ENCODE results near the gene CDH22. TPM values are rescaled to one million over a fixed set of nuclear protein-coding genes. Genes with fewer than 3 reads are reported as not detected.

Gene CDH22
- total and polyA plus RNA-seq, 2 experiments from 2014 or later, result 0.08 to 0.10 TPM

- no peak overlapping the region for H3K27ac ChIP-seq (ENCODE audit: low read depth)
- no peaks in the 10 kb centered on the region for H3K79me2 ChIP-seq (replicated peaks; ENCODE audit: insufficient read depth)
- no peaks in the 10 kb centered on the region for H3K9me3 Mint-ChIP-seq
- no peaks in the 10 kb centered on the region for H3K36me3 Mint-ChIP-seq (ENCODE audit: low read depth)
- H3K4me3 Mint-ChIP-seq, result no peak overlapping the region
- no peaks in the 10 kb centered on the region for H3F3A ChIP-seq (replicated peaks; ENCODE audit: low read depth)
- H3K4me3 ChIP-seq, result no peak overlapping the region
- H3K27ac Mint-ChIP-seq, result no peak overlapping the region
- ATAC-seq, result no peak
- H3K4me1 Mint-ChIP-seq, result no peaks in the 10 kb centered on the region
- DNase-seq (ENCODE audit: low spot score), result no peak
- no peaks in the 10 kb centered on the region for H3K36me3 ChIP-seq (ENCODE audit: insufficient read depth)
- no peaks in the 10 kb centered on the region for H3K27me3 ChIP-seq (ENCODE audit: insufficient read depth)
- no peaks in the 10 kb centered on the region for H3K9me2 ChIP-seq (ENCODE audit: insufficient read depth)
- no peaks in the 10 kb centered on the region for H3K27me3 Mint-ChIP-seq (ENCODE audit: insufficient read depth, low read depth, poor library complexity)
- no peak overlapping the region for H3K4me2 ChIP-seq
- TF ChIP-seq EZH2 (IDR thresholded peaks at IDR 0.05; ENCODE audit: low read depth, unreplicated experiment), result no peak
- TF ChIP-seq STAT1 (IDR thresholded peaks at IDR 0.05; ENCODE audit: unreplicated experiment), result no peak
- no peak for TF ChIP-seq POLR2AphosphoS5 (IDR thresholded peaks at IDR 0.05; ENCODE audit: low read depth)
- no peak for TF ChIP-seq ETS1 (IDR thresholded peaks at IDR 0.05)
- no peak for TF ChIP-seq NANOG (IDR thresholded peaks at IDR 0.05; ENCODE audit: borderline replicate concordance)
- no peak for TF ChIP-seq ZNF331 (CRISPR knock-in tag; IDR thresholded peaks at IDR 0.05; ENCODE audit: low read depth)
- no peak for TF ChIP-seq CREB1 (CRISPR knock-in tag; IDR thresholded peaks at IDR 0.05; ENCODE audit: low read depth)
- no peak for TF ChIP-seq ZNF114 (CRISPR knock-in tag; IDR thresholded peaks at IDR 0.05)
- no peak for TF ChIP-seq ZNF462 (CRISPR knock-in tag; IDR thresholded peaks at IDR 0.05)
- no peak for TF ChIP-seq CTCF (conservative IDR thresholded peaks at IDR 0.05; ENCODE audit: low read depth in 2 of 2)
- no peak for TF ChIP-seq EZH2phosphoT487 (IDR thresholded peaks at IDR 0.05; ENCODE audit: unreplicated experiment)
- no peak for TF ChIP-seq JUNB (IDR thresholded peaks at IDR 0.05; ENCODE audit: unreplicated experiment)
- no peak for TF ChIP-seq REST (IDR thresholded peaks at IDR 0.05; ENCODE audit: unreplicated experiment)
- H3K4me1 ChIP-seq (ENCODE audit: insufficient read depth), result no peaks in the 10 kb centered on the region
- H2AFZ ChIP-seq, result no peak overlapping the region
- H4K20me1 ChIP-seq (replicated peaks; ENCODE audit: insufficient read depth), result no peaks in the 10 kb centered on the region
Measured at GRCh38 chr20:46159101-46159897, 149.0 kb downstream of the CDH22 start.

Data from GM23338 (cell line).